IgD-negative memory B cell (primary cell): ENCODE data around the gene MBD5. TPM values are rescaled to one million over a fixed set of nuclear protein-coding genes. Genes with fewer than 3 reads are reported as not detected.
"Not testable (repeated sequence)": the region's sequence is repeated elsewhere in the genome, so short reads cannot be mapped to it uniquely, and the experiment has no call there.

Experiments
- H3K27ac Mint-ChIP-seq, 3 donors: one replicate each; pipeline ENCODE4 v1.8.0; 2020 to 2022; ENCODE audit warnings: mild to moderate bottlenecking in 3 of 3, mixed read lengths in 3 of 3, moderate library complexity in 1 of 3
- H3K27me3 Mint-ChIP-seq: one replicate; pipeline ENCODE4 v1.8.0; 2021; ENCODE audit warnings: mixed read lengths
- H3K36me3 Mint-ChIP-seq: one replicate; pipeline ENCODE4 v1.8.0; 2020; ENCODE audit warnings: mild to moderate bottlenecking, mixed read lengths
- H3K4me1 Mint-ChIP-seq, 3 donors: one replicate each; pipeline ENCODE4 v1.8.0; 2020 to 2022; ENCODE audit warnings: mixed read lengths in 3 of 3, mild to moderate bottlenecking in 1 of 3
- H3K4me3 Mint-ChIP-seq, 4 donors: one replicate each; pipeline ENCODE4 v1.8.0; 2020 to 2022; ENCODE audit warnings: mild to moderate bottlenecking in 4 of 4, mixed read lengths in 4 of 4, moderate library complexity in 3 of 4
- H3K9me3 Mint-ChIP-seq, 3 donors: one replicate each; pipeline ENCODE4 v1.8.0; 2020 to 2021; ENCODE audit warnings: mixed read lengths in 3 of 3, mild to moderate bottlenecking in 1 of 3
- polyA plus RNA-seq: library from polyadenylated mRNA; unstranded; fragments of 300-500 nt; fragmentation: Illumina TruSeq; gene quantifications from one replicate; pipeline ENCODE4 v1.2.3, GENCODE V29; 2021

The MBD5 gene
- polyA plus RNA-seq, 1 donor from 2014 or later, result 6.8 TPM

DNA sequence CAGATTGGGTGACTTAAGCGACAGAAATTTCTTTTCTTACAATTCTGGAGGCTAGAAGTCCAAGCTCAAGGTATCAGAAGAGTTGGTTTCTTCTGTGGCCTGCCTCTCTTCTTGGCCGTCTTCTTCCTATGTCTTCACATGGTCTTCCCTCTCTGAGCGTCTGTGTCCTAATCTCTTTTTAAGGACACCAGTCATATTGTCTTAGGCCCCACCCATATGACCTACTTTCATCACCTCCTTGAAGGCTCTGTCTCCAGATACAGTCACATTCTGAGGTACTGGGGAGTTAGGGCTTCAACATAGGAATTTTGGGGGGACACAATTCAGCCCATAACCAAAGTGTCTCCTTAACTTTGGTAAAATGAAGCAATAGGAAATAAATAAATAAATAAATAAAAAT, 512.8 kb downstream of the MBD5 start:
- Mint-ChIP-seq H3K4me1 (no peaks in the 10 kb centered on the region), H3K36me3 (no peaks in the 10 kb centered on the region), H3K9me3 (peaks cover 0 to 1% (median 0%) of the 10 kb centered on the region in 3 donors), H3K27me3 (no peaks in the 10 kb centered on the region), H3K4me3 (no peak overlapping the region), H3K27ac (no peak overlapping the region)

DNA sequence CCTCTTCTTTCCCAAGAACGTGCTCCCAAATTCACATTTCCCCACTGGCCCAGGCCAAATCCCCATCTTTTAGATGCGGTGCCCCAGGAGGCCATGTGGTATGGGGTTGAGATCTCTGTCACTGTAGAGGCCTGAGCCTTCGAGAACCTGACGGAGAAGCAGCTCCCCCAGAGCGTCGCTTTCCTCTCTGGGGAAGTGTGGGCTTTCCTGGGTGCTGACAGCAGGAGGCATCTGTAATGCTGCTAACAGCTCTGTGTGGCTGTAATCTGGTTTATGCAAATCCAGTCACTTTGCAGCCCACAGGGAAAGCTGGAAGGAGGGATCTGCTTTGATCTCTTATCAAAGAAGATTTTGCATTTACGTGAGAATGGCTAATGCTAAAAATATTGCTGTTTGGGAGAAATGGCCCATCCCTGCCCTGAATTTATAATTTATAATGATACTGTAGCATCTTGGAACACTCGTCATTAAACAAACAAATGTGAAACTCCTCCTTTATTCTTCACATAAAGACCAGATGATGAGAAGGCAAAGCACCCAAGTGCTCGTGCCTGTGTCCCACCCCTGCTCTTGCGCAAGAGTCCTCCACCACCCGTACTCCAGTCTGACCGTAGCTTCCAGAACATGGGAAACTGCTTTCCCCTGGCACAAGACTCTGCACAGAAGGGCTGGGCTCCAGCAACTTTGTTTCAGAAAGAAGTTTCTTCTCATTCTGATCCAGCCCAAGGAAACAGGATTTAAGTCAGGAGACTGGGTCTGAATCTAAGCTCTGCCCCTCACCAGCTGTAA, 513.7 kb downstream of the MBD5 start:
- H3K27me3 Mint-ChIP-seq, result no peaks in the 10 kb centered on the region

DNA sequence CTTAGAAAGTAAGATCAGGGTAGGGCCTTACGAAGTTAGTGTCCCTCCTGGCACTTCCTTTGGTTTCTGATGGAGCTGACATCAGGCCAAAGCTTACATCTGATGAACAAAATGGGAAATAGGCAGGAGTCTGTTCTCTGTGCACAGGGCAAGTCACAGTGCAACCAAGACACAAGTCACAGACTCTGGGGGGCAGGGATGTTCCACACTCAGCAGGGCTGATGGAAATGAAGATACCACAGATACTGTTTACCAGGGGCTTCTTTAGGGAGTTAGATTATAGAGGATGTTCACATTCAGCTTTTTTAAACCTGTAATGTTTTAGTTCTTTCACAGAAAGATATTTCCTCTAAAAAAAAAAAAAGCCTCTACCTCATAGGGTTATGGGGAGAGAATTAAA, 517.5 kb downstream of the MBD5 start:
- Mint-ChIP-seq H3K27ac (no peak overlapping the region), H3K4me3 (no peak overlapping the region), H3K27me3 (peaks cover 2% of the 10 kb centered on the region), H3K9me3 (peaks cover 0 to 1% (median 0%) of the 10 kb centered on the region in 3 donors), H3K36me3 (no peaks in the 10 kb centered on the region), H3K4me1 (peaks cover 0 to 3% (median 0%) of the 10 kb centered on the region in 3 donors)

More for the DNA sequence above, 513.7 kb downstream of the MBD5 start:
- H3K27ac Mint-ChIP-seq, result peak overlapping the region in 1 of 3 donors; percentile 6
- peaks cover 0 to 1% (median 0%) of the 10 kb centered on the region in 3 donors for H3K9me3 Mint-ChIP-seq
- no peak overlapping the region for H3K4me3 Mint-ChIP-seq
- H3K36me3 Mint-ChIP-seq, result no peaks in the 10 kb centered on the region
- H3K4me1 Mint-ChIP-seq, result peaks cover 0 to 3% (median 0%) of the 10 kb centered on the region in 3 donors

DNA sequence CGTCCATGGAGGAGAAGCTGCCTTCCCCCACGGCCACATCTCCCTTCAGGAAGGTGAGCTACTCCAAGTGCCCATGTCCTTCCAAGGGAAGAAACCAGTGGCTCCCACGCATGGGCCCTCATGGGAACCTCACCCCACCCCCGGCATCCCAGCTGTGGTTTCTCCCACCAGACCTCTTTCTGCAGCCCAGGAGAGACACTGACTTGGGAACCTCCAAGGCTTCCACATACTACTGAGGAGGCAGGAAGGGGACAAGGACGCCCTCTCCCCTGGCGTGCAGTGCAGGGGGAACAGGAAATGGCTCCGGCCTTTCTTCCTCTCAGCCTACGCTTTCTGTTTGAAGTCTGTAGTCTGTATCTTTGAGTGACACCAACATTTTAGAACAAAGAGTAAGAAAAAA, 519.1 kb downstream of the MBD5 start:
- Mint-ChIP-seq H3K4me3 (peak overlapping the region in 1 of 4 donors; percentile 49), H3K9me3 (no peaks in the 10 kb centered on the region), H3K36me3 (no peaks in the 10 kb centered on the region), H3K27me3 (peaks cover 2% of the 10 kb centered on the region), H3K4me1 (peaks cover 0 to 3% (median 0%) of the 10 kb centered on the region in 3 donors), H3K27ac (no peak overlapping the region)

DNA sequence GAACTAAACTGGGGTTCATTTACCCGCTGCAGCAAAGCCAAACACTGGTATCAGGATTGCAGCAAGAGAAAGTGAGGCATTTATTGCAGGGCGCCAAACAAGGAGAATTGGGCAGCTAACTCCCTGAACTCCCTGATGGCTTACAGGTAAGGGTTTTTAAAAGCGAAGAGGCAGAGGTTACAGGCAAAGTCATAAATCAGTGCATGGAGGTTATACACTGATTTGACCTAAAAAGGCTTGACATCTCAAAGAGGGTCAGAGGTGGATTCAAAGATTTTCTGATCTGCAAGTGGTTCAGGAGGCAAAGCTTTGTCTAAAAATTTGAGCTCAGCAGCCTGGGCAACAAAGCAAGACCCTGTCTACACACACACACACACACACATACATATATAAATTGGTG, 520.9 kb downstream of the MBD5 start:
- Mint-ChIP-seq H3K4me3 (no peak overlapping the region), H3K4me1 (peaks cover 0 to 4% (median 3%) of the 10 kb centered on the region in 3 donors), H3K27ac (no peak overlapping the region), H3K36me3 (peaks cover under 1% of the 10 kb centered on the region), H3K27me3 (peaks cover 4% of the 10 kb centered on the region), H3K9me3 (no peaks in the 10 kb centered on the region)

DNA sequence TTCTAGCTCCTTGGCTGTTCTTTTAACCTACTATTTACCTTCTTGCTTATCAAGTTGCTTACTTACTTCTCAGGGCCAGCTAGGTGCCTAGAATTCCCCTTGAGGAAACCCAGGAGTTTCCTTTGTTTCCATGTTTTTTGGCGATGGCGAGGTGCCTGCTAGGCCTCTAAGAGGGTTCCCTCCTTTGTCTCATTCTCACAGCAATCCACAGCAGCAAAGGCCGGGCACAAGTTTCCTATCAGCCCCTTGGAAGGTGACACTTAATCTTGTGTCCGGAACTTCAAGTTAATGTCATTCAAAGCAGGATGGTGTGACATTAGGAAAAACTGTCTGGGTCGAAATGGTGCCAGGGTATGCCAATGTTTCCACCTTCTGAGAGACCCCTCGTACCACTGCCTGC, 521.7 kb downstream of the MBD5 start:
- H3K36me3 Mint-ChIP-seq, result peaks cover 2% of the 10 kb centered on the region
- H3K27ac Mint-ChIP-seq, result no peak overlapping the region
- no peak overlapping the region for H3K4me3 Mint-ChIP-seq
- peaks cover 4% of the 10 kb centered on the region for H3K27me3 Mint-ChIP-seq
- no peaks in the 10 kb centered on the region for H3K9me3 Mint-ChIP-seq
- H3K4me1 Mint-ChIP-seq, result peaks cover 0 to 6% (median 3%) of the 10 kb centered on the region in 3 donors

DNA sequence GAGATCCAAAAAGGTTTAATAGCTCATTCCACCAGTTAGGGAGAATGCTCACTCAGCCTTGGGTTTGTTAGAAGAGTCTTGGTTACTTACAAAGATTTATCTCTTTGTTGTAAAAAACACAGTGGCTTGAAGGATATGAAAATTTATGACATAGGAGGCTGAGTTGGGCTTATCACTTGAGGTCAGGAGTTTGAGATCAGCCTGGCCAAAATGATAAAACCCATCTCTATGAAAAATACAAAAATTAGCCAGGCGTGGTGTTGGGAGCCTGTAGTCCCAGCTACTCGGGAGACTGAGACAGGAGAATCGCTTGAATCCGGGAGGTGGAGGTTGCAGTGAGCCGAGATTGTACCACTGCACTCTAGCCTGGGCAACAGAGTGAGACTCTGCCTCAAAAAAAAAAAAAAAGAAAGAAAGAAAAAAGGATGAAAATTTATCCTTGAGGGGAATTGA, 522.2 kb downstream of the MBD5 start:
- H3K4me3 Mint-ChIP-seq, H3K27ac Mint-ChIP-seq, H3K36me3 Mint-ChIP-seq, H3K27me3 Mint-ChIP-seq, H3K9me3 Mint-ChIP-seq, H3K4me1 Mint-ChIP-seq: not testable (repeated sequence)

DNA sequence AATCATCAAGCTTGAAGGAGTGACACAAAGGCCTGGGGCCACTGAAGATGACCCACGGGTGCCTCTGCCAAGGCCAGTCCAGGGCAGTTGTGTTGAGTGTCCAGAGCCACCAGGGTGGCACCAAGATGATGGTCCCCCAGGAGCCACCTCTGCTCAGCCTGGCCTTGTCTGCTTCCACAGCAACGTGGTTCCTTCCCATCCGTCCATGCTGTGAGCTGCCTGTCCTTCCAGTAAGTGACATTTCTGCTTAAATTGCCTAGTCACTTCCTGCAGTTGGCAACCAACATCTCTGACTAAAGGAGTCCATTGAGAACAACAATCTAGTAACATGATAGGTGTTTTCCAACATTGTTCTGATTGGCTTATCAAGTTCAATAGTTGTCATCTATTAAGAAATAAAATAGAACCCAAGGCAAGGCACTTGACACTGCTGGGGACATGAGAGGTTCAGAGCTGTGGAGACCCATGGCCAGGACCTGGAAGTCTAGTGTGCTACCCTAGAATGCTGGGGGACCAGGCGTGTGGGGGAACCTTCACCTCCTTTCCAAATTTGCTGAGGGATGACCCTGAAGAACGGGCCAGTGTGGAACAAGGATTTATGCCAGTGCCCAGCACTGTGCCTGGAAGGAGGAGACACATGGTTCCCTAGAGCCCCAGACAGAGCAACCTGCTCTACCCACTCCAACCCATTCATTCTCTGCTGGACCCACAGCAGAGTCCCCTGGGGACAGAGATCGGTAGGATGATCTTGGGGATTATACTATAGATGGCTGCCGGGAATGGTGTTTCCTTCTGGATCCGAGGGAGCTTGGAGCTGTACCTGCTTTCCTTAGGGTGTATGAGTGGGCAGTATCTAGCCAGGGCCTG, 524.7 kb downstream of the MBD5 start:
- no peak overlapping the region for H3K4me3 Mint-ChIP-seq
- H3K4me1 Mint-ChIP-seq, result peaks cover 0 to 3% (median 3%) of the 10 kb centered on the region in 3 donors

DNA sequence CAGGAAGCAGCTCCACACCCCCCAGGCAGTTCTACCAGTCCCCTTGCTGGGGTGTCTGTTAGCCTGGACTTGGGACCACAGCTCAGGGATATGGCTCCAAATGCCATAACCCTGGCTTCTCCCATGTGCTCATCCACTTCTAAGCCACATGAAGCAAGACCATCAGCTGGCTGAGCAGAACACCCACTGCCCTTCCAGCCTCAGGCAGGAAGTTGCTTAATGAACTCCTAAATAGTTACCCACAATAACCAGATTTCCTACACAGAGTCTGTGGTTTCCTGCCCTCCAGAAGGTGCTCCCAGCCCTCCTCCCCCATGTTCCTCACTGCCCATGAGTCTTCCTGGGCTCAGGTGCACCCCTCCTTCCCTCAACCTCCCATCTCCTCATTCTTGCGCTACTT, 525.4 kb downstream of the MBD5 start:
- peaks cover 0 to 3% (median 3%) of the 10 kb centered on the region in 3 donors for H3K4me1 Mint-ChIP-seq
- no peaks in the 10 kb centered on the region for H3K9me3 Mint-ChIP-seq
- H3K27ac Mint-ChIP-seq, result no peak overlapping the region
- H3K27me3 Mint-ChIP-seq, result peaks cover 2% of the 10 kb centered on the region
- H3K4me3 Mint-ChIP-seq, result no peak overlapping the region
- peaks cover 2% of the 10 kb centered on the region for H3K36me3 Mint-ChIP-seq

More for the DNA sequence above, 524.7 kb downstream of the MBD5 start:
- H3K9me3 Mint-ChIP-seq, result no peaks in the 10 kb centered on the region
- H3K27ac Mint-ChIP-seq, result no peak overlapping the region
- peaks cover 4% of the 10 kb centered on the region for H3K27me3 Mint-ChIP-seq
- H3K36me3 Mint-ChIP-seq, result peaks cover 2% of the 10 kb centered on the region

DNA sequence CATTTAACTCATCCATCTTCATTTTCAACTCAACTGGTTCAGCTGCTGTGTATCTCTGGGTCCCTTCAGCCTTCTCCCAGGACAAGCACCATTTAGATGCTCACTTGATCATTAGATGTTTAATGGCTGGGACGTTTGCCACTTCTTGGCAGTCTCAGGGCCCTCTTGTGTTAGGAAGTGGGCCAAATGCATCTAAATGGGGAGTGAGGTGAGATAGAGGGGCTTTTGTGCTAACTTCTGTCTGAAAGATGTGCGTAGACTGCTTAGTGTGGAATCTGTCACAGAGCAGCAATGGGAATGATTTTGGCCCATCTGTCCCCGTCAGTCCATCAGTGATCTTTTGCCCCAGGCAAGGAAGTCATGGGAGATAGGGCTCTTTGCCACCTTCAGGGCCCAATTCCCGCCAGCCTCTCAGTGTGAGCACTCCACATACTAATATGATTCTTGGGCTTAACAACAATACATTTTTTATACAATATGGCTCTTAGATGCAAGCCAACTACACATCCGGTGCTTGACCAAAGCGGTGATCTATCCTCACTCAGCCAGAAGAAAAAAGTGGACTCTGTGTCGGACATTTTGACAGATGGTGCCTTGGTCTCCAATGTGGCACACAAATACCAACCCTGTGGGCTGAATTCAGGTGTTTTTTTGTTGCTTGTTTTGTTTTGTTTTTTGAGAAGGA, 528.0 kb downstream of the MBD5 start:
- Mint-ChIP-seq H3K27me3 (peaks cover 2% of the 10 kb centered on the region), H3K9me3 (no peaks in the 10 kb centered on the region), H3K36me3 (peaks cover 2% of the 10 kb centered on the region), H3K27ac (no peak overlapping the region), H3K4me3 (no peak overlapping the region), H3K4me1 (peaks cover 0 to 4% (median 3%) of the 10 kb centered on the region in 3 donors)

DNA sequence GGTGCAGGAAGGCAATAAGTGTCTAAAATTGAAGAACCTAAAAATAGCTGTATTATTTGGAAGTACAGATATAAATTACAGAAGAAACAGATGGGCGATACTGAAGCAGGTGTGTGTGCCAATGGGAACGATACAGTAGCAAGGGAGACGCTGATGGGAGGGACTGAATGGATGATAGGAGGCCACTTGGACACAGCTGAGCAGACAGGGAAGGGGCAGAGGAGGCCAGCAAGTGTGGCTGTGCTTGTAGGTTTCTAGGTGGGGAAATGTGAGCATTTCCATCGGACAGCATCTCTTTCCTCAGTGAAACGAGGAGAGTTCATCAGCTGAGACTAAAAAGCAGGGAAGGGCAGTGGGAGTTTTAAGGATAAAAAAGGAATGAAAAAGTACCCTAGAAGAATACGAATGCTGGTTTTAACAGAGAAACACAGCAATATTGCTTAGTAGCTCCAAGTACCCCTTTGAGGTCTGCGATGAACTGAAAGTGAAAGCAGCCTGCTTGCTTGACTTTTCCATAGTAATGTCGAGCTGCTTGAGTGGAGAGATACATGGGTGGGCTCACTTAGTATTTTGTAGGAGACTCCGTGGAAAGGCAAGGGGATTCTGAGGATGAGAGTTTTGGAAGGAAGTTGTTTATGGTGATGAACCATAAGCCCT, 531.9 kb downstream of the MBD5 start:
- Mint-ChIP-seq H3K4me1 (peaks cover 0 to 3% (median 0%) of the 10 kb centered on the region in 3 donors), H3K36me3 (no peaks in the 10 kb centered on the region), H3K4me3 (no peak overlapping the region), H3K27me3 (no peaks in the 10 kb centered on the region), H3K9me3 (no peaks in the 10 kb centered on the region), H3K27ac (no peak overlapping the region)

DNA sequence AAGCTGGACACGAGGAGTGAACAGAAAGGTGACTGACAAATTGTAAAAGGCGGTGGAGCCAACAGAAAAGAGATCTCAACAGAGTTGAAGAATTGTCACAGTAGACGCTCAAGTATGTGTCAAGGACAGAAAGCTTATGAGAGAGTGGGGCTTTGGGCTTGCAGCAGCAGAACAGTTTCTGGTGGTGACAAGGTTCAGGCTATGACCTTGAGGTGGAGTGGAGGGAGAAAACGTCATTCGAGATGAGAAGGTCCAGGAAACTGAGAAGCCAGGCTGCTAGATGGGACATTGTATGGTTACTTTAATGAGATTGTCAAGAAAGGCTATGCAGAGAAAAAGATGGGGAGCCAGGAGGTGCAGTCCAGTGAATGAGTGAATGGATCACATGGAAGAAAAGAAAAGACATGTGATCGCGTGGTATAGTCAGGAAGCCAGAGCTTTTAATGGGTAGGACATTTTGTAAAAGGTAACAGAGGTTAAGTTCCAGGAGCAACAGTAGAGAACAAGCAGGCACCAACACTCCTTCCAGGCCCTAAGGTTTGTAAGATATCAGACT, 532.5 kb downstream of the MBD5 start:
- Mint-ChIP-seq H3K27me3 (no peaks in the 10 kb centered on the region), H3K4me3 (no peak overlapping the region), H3K4me1 (peaks cover 0 to 3% (median 0%) of the 10 kb centered on the region in 3 donors), H3K9me3 (peaks cover 0 to 4% (median 3%) of the 10 kb centered on the region in 3 donors), H3K27ac (no peak overlapping the region), H3K36me3 (no peaks in the 10 kb centered on the region)

DNA sequence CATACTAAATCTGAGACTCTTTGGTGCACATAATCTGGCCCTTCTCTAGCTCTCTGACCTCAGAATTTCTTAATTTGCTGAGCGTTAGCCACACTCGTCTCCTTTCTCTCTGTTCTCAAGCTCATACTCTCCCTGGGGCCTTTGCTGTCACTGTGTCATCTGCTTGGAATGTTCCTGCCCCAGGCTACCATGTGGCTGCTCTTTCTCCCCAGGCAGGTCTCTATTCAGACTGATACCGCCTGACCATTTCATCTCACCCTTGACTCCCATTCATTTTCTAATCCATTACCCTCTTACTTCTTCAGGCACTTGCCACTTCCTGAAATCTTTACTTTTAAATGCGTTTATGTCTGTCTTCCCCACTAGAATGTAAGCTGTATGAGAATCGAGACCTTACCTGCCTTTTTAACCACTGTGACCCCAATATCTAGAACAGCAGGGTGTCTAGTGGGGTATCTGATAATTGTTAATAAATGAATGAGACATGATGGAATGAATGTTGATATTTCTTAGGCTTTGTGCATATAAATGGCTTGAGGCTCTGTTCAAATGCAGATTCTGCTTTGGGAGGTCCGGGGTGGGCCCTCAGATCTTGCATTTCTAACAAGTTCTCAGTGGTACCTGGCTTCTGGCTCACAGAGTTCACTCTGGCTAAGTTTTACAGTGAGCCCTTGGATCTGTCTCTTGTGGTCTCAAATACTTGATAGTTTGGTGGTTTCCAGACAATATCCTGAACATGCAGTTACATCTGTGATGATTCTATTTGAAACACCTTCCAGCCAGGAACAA, 533.8 kb downstream of the MBD5 start:
- no peaks in the 10 kb centered on the region for H3K27me3 Mint-ChIP-seq
- H3K4me1 Mint-ChIP-seq, result peaks cover 0 to 3% (median 0%) of the 10 kb centered on the region in 3 donors
- no peak overlapping the region for H3K4me3 Mint-ChIP-seq

More for the DNA sequence above, 533.8 kb downstream of the MBD5 start:
- Mint-ChIP-seq H3K9me3 (peaks cover 0 to 4% (median 3%) of the 10 kb centered on the region in 3 donors), H3K36me3 (no peaks in the 10 kb centered on the region), H3K27ac (no peak overlapping the region)
